ENCODE results near the gene BPIFA3.

DNA sequence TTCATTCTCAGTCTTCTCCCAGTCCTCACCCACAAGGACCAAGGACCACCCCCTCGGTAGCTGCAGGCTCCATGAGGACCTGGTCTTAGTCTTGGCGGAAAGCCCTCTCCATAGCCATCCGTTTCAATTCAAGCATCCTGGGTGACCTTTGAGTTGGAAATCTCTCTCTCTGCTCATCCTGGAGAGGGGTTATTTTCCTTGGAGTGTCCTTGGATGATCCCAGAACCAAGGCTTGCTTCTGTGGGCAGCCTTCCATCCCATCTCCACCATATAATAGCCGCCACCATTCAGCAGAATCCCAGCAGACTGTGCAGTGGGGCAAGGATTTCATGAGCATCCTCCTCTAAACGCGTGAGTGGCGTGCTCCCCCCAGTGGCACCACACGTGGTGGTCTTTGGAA is 49.3 kb upstream of the BPIFA3 start, which contains the start of gene BPIFA2:
- TF ChIP-seq, protein P1, sequence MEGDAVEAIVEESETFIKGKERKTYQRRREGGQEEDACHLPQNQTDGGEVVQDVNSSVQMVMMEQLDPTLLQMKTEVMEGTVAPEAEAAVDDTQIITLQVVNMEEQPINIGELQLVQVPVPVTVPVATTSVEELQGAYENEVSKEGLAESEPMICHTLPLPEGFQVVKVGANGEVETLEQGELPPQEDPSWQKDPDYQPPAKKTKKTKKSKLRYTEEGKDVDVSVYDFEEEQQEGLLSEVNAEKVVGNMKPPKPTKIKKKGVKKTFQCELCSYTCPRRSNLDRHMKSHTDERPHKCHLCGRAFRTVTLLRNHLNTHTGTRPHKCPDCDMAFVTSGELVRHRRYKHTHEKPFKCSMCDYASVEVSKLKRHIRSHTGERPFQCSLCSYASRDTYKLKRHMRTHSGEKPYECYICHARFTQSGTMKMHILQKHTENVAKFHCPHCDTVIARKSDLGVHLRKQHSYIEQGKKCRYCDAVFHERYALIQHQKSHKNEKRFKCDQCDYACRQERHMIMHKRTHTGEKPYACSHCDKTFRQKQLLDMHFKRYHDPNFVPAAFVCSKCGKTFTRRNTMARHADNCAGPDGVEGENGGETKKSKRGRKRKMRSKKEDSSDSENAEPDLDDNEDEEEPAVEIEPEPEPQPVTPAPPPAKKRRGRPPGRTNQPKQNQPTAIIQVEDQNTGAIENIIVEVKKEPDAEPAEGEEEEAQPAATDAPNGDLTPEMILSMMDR (IDR thresholded peaks at IDR 0.05 in 4 of 5, conservative IDR thresholded peaks at IDR 0.05 in 1 of 5) = no peak
- no peak for TF ChIP-seq POLR2A (IDR thresholded peaks at IDR 0.05)
